Immature natural killer cell (primary cell): Measurements from ENCODE around the gene PARP8. TPM values are rescaled to one million over a fixed set of nuclear protein-coding genes. Genes with fewer than 3 reads are reported as not detected.
A peak's percentile ranks its signal among the peaks of the same experiment; 100 is the strongest.
"Not testable (repeated sequence)": the region's sequence is repeated elsewhere in the genome, so short reads cannot be mapped to it uniquely, and the experiment has no call there.

ENCODE experiments used
- DNase-seq, 3 donors: peaks; one replicate each; pipeline ENCODE4 v3.0.0; 2022; ENCODE audit warnings: mixed read lengths in 1 of 3
- H3K27ac Mint-ChIP-seq, 6 donors: one replicate each; pipeline ENCODE4 v1.8.0; 2020; ENCODE audit warnings: mixed read lengths in 6 of 6, mild to moderate bottlenecking in 5 of 6, inconsistent platforms in 4 of 6, moderate library complexity in 3 of 6
- H3K27me3 Mint-ChIP-seq, 3 donors: one replicate each; pipeline ENCODE4 v1.8.0; 2020 to 2021; ENCODE audit warnings: low read depth in 3 of 3, mild to moderate bottlenecking in 3 of 3, mixed read lengths in 3 of 3, moderate library complexity in 3 of 3, inconsistent platforms in 1 of 3
- H3K36me3 Mint-ChIP-seq, 3 donors: one replicate each; pipeline ENCODE4 v1.8.0; 2020; ENCODE audit warnings: mixed read lengths in 3 of 3, inconsistent platforms in 2 of 3, mild to moderate bottlenecking in 2 of 3
- H3K4me1 Mint-ChIP-seq, 2 donors: one replicate each; pipeline ENCODE4 v1.8.0; 2020; ENCODE audit warnings: inconsistent platforms in 2 of 2, mild to moderate bottlenecking in 2 of 2, mixed read lengths in 2 of 2, moderate library complexity in 1 of 2
- H3K4me3 Mint-ChIP-seq, 5 donors: one replicate each; pipeline ENCODE4 v1.8.0; 2020; ENCODE audit warnings: mild to moderate bottlenecking in 5 of 5, mixed read lengths in 5 of 5, inconsistent platforms in 3 of 5, moderate library complexity in 3 of 5
- H3K9me3 Mint-ChIP-seq, 6 donors: one replicate each; pipeline ENCODE4 v1.8.0; 2020; ENCODE audit warnings: mild to moderate bottlenecking in 6 of 6, mixed read lengths in 6 of 6, inconsistent platforms in 4 of 6, moderate library complexity in 3 of 6
- polyA plus RNA-seq, 3 donors: library from polyadenylated mRNA; unstranded; fragments of 300-500 nt; fragmentation: Illumina TruSeq; gene quantifications; one replicate each; pipeline ENCODE4 v1.2.3, GENCODE V29; 2021

Gene PARP8
- polyA plus RNA-seq, 3 donors from 2014 or later, result 93.9 to 150 (median 113) TPM

DNA sequence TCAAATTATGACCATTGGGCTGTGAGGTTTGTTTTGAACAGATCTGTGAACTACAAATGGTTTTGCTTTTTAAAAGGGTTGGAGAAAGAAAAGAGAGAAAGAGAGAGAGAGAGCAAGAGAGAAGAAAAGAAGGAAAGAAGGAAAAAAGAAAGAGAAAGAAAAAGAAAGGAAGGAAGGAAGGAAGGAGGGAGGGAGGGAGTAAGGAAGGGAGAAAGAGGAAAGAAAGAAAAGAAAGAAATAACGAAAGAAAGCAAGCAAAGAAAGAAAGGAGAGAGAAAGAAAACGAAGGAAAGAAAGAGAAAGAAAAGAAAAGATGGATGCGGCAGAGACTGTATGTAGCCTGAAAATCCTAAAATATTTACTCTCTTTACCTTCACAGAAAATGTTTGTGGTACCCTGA, 104.0 kb downstream of the PARP8 start:
- Mint-ChIP-seq H3K36me3 (peaks cover 26 to 42% (median 28%) of the 10 kb centered on the region in 3 donors), H3K27me3 (peaks cover 5 to 9% (median 7%) of the 10 kb centered on the region in 3 donors), H3K4me1 (peaks cover 33 to 76% of the 10 kb centered on the region in 2 donors), H3K27ac (peak overlapping the region in 3 of 6 donors; percentile 43 to 68 (median 46)), H3K4me3 (no peak overlapping the region), H3K9me3 (peaks cover 0 to 1% (median 0%) of the 10 kb centered on the region in 6 donors)
- no peak for DNase-seq

DNA sequence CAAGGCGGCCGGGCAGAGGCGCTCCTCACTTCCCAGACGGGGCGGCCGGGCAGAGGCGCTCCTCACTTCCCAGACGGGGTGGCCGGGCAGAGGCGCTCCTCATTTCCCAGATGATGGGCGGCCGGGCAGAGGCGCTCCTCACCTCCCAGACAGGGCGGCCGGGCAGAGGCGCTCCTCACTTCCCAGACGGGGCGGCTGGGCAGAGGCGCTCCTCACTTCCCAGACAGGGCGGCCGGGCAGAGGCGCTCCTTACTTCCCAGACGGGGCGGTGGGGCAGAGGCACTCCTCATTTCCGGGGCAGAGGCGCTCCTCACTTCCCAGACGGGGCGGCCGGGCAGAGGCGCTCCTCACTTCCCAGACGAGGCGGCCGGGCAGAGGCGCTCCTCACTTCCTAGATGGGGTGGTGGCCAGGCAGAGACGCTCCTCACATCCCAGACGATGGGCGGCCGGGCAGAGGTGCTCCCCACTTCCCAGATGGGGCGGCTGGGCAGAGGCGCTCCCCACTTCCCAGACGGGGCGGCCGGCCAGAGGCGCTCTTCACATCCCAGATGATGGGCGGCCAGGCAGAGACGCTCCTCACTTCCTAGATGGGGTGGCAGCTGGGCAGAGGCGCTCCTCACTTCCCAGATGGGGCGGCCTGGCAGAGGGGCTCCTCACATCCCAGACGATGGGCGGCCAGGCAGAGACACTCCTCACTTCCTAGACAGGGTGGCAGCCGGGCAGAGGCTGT, 108.2 kb downstream of the PARP8 start:
- DNase-seq, H3K4me3 Mint-ChIP-seq: not testable (repeated sequence)

GRCh38 chr5:50786073-50786472, 119.6 kb downstream of the PARP8 start:
- peaks cover 18 to 38% (median 18%) of the 10 kb centered on the region in 3 donors for H3K36me3 Mint-ChIP-seq
- no peaks in the 10 kb centered on the region for H3K9me3 Mint-ChIP-seq
- peaks cover 0 to 4% (median 3%) of the 10 kb centered on the region in 3 donors for H3K27me3 Mint-ChIP-seq
- no peak for DNase-seq
- no peak overlapping the region for H3K4me3 Mint-ChIP-seq
- H3K27ac Mint-ChIP-seq, result peak overlapping the region in 4 of 6 donors; percentile 8 to 82 (median 38)
- H3K4me1 Mint-ChIP-seq, result peaks cover 31 to 70% of the 10 kb centered on the region in 2 donors

More for the DNA sequence above, 108.2 kb downstream of the PARP8 start:
- Mint-ChIP-seq H3K27ac (peak overlapping the region in 2 of 6 donors; percentile 35 to 77), H3K36me3 (peaks cover 38 to 59% (median 38%) of the 10 kb centered on the region in 3 donors), H3K4me1 (peaks cover 37 to 68% of the 10 kb centered on the region in 2 donors)
- not testable (repeated sequence) for H3K9me3 Mint-ChIP-seq, H3K27me3 Mint-ChIP-seq

GRCh38 chr5:50791813-50792212, 125.4 kb downstream of the PARP8 start:
- Mint-ChIP-seq H3K27ac (peak overlapping the region in 1 of 6 donors; percentile 58), H3K27me3 (peaks cover 0 to 12% (median 2%) of the 10 kb centered on the region in 3 donors), H3K9me3 (no peaks in the 10 kb centered on the region), H3K4me3 (no peak overlapping the region), H3K4me1 (peaks cover 10 to 46% of the 10 kb centered on the region in 2 donors), H3K36me3 (peaks cover 24 to 37% (median 28%) of the 10 kb centered on the region in 3 donors)
- no peak for DNase-seq

DNA sequence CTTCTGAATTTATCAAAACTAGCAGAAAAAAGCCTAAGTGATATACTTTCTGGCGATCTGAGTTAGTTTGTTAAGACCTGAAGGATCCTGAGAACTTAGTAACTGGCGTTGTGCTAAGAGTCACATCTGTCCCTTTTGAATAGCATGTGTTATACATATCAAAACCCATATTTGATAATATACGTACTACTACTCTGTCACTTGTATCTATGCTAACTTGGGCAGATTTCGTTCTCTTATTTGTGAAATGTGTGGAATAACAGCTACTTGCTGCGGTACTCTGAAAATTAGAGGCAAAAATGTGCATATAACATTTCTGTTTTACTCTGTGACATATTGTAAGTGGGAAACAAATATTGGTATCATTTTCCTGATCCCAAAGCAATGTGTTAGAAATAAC, 126.4 kb downstream of the PARP8 start:
- Mint-ChIP-seq H3K9me3 (no peaks in the 10 kb centered on the region), H3K36me3 (peaks cover 23 to 31% (median 24%) of the 10 kb centered on the region in 3 donors), H3K4me3 (no peak overlapping the region), H3K27me3 (peaks cover 0 to 12% (median 2%) of the 10 kb centered on the region in 3 donors), H3K4me1 (peaks cover 6 to 40% of the 10 kb centered on the region in 2 donors), H3K27ac (peak overlapping the region in 1 of 6 donors; percentile 33)
- no peak for DNase-seq

GRCh38 chr5:50794812-50795211, 128.4 kb downstream of the PARP8 start:
- peaks cover 11 to 52% of the 10 kb centered on the region in 2 donors for H3K4me1 Mint-ChIP-seq

DNA sequence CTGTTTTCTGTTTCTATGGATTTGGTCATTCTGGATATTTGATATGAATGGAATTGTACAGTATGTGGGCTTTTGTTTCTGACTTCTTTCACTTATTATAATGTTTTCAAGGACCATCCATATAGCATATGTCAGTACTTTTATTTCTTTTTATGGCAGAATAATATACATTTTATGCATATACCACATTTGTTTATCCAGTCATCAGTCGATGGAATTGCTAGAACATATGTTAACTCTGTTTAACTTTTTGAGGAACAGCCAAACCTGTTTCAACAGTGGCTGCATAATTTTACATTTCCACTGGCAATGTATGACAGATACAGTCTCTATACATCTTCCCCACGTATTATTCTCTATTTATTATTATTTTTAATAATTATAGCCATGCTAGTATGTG, 131.6 kb downstream of the PARP8 start:
- peaks cover 0 to 4% (median 3%) of the 10 kb centered on the region in 6 donors for H3K9me3 Mint-ChIP-seq
- H3K36me3 Mint-ChIP-seq, result peaks cover 39 to 50% (median 43%) of the 10 kb centered on the region in 3 donors
- no peak for DNase-seq
- H3K27me3 Mint-ChIP-seq, result peaks cover 0 to 9% (median 2%) of the 10 kb centered on the region in 3 donors
- H3K4me3 Mint-ChIP-seq, result no peak overlapping the region
- no peak overlapping the region for H3K27ac Mint-ChIP-seq
- H3K4me1 Mint-ChIP-seq, result peaks cover 26 to 62% of the 10 kb centered on the region in 2 donors

More at GRCh38 chr5:50794812-50795211, 128.4 kb downstream of the PARP8 start:
- DNase-seq, result no peak
- H3K36me3 Mint-ChIP-seq, result peaks cover 33 to 42% (median 36%) of the 10 kb centered on the region in 3 donors
- no peak overlapping the region for H3K4me3 Mint-ChIP-seq
- no peaks in the 10 kb centered on the region for H3K9me3 Mint-ChIP-seq
- H3K27ac Mint-ChIP-seq, result peak overlapping the region in 1 of 6 donors; percentile 30
- H3K27me3 Mint-ChIP-seq, result peaks cover 0 to 15% (median 2%) of the 10 kb centered on the region in 3 donors

DNA sequence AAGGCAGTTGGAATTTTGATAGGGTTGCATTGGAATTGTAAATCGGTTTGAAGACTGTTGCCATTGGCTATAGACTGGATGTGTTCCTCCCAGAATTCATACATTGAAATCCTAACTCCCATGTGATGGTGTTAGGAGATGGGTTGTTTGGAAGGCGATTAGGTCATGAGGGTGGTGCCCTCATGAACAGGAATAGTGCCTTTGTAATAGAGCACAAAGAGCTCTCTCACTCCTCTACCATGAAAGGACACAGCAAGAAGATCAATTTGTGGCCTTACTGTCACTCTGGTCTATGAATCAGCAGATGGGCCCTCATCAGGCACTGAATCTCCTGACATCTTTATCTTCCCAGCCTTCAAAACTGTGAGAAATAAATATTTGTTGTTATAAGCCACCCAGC, 133.2 kb downstream of the PARP8 start:
- Mint-ChIP-seq H3K4me3 (no peak overlapping the region), H3K27me3 (peaks cover 0 to 11% (median 4%) of the 10 kb centered on the region in 3 donors), H3K9me3 (peaks cover 0 to 11% (median 7%) of the 10 kb centered on the region in 6 donors), H3K27ac (peak overlapping the region in 2 of 6 donors; percentile 36 to 49), H3K4me1 (peaks cover 33 to 75% of the 10 kb centered on the region in 2 donors), H3K36me3 (peaks cover 50 to 63% (median 55%) of the 10 kb centered on the region in 3 donors)
- DNase-seq, result no peak

GRCh38 chr5:50800410-50800809, 134.0 kb downstream of the PARP8 start:
- Mint-ChIP-seq H3K27me3 (peaks cover 0 to 5% (median 4%) of the 10 kb centered on the region in 3 donors), H3K9me3 (peaks cover 0 to 11% (median 7%) of the 10 kb centered on the region in 6 donors), H3K4me1 (peaks cover 31 to 73% of the 10 kb centered on the region in 2 donors), H3K36me3 (peaks cover 46 to 55% (median 50%) of the 10 kb centered on the region in 3 donors), H3K27ac (peak overlapping the region in 4 of 6 donors; percentile 3 to 57 (median 23)), H3K4me3 (no peak overlapping the region)
- no peak for DNase-seq

DNA sequence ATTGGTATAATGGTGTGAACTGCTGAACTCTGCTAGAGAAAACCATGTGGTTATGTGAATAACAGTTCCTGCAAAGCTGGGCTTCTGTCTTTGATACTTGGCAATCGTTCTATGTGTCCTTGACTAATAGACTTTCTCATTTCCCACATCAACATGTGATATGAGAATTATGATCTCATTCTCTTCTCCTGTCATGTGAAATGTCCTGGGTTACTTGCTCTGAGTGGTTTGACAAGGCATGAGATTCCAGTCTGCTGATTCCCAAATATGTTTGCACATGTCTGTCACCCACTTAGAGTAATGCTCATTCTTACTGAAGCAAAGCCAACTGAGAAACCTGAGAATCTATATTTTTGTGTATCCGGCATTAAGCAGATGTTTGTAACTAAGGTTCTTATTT, 141.2 kb downstream of the PARP8 start:
- H3K4me3 Mint-ChIP-seq, result peak overlapping the region in 1 of 5 donors; percentile 20
- peaks cover 0 to 9% (median 6%) of the 10 kb centered on the region in 3 donors for H3K27me3 Mint-ChIP-seq
- H3K4me1 Mint-ChIP-seq, result peaks cover 52 to 92% of the 10 kb centered on the region in 2 donors
- DNase-seq, result no peak
- peaks cover 0 to 11% (median 7%) of the 10 kb centered on the region in 6 donors for H3K9me3 Mint-ChIP-seq
- peaks cover 48 to 54% (median 53%) of the 10 kb centered on the region in 3 donors for H3K36me3 Mint-ChIP-seq
- peak overlapping the region in 4 of 6 donors; percentile 8 to 71 (median 49) for H3K27ac Mint-ChIP-seq

DNA sequence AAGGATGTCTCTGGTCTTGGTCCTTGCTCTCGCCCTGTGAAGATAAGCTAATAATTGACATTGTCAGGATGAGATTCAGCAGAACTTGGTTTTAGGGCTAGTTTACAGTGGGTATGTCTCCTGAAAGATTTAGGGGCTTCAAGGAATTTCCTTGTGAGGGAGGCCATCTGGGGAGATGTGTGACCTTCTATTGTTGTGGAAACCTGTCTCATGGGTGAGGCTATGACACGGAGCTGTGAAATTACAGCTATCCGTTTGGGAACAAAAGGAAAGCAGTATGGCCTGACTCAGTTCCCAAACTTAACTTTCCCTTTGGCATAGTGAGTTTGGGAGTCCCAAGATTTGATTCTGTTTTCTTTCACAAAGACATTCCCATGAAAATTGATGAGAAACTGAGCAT, 142.0 kb downstream of the PARP8 start:
- Mint-ChIP-seq H3K36me3 (peaks cover 41 to 47% (median 45%) of the 10 kb centered on the region in 3 donors), H3K27ac (peak overlapping the region in 3 of 6 donors; percentile 20 to 71 (median 56)), H3K9me3 (peaks cover 0 to 3% (median 0%) of the 10 kb centered on the region in 6 donors), H3K27me3 (peaks cover 0 to 9% (median 6%) of the 10 kb centered on the region in 3 donors), H3K4me3 (no peak overlapping the region), H3K4me1 (peaks cover 52 to 86% of the 10 kb centered on the region in 2 donors)
- DNase-seq, result no peak

- not testable (repeated sequence) for DNase-seq, H3K4me3 Mint-ChIP-seq, H3K27me3 Mint-ChIP-seq, H3K9me3 Mint-ChIP-seq, H3K27ac Mint-ChIP-seq
- Mint-ChIP-seq H3K4me1 (peaks cover 38 to 77% of the 10 kb centered on the region in 2 donors), H3K36me3 (peaks cover 25 to 44% (median 29%) of the 10 kb centered on the region in 3 donors)
These were observed 145.3 kb downstream of the PARP8 start for GRCh38 chr5:50811746-50812145.

DNA sequence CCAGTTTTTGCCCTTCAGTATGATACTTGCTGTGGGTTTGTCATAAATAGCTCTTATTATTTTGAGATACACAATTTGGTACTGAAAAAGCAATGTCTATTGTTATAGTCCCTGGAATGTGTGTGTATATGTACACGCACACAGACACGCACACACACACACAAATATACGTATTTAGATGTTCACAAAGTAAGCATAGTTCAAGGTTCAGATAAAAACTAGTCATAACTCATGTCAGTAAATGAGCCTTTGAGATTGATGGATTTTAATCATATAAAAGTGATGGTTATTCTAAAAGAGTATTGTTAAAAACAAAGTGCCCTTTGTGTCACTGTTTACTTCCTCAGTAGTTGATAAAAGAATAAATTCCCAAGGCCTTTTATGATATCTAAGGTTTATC, 147.3 kb downstream of the PARP8 start:
- Mint-ChIP-seq H3K36me3 (peaks cover 21 to 40% (median 30%) of the 10 kb centered on the region in 3 donors), H3K4me3 (no peak overlapping the region), H3K27me3 (peaks cover 0 to 8% (median 1%) of the 10 kb centered on the region in 3 donors), H3K4me1 (peaks cover 19 to 66% of the 10 kb centered on the region in 2 donors), H3K9me3 (no peaks in the 10 kb centered on the region), H3K27ac (peak overlapping the region in 5 of 6 donors; percentile 24 to 66 (median 34))
- no peak for DNase-seq

DNA sequence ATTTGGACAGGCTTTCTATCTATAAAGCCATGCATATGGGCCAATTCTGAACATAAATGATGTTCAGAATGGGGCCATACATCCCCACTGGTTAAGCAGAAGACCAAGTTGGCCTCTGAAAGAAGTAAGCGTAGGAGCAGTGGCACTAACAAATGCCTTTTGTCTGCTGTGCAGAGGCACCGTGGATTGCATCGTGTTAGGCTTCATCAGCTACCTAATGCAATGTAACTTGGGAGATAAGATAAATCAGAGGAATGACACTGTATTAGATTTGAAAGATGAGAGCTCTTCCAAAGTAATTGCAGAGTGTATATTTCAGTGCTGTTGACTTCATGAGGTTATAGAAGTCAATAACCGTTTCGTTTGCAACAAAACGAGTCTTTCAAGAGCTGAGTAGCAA, 148.1 kb downstream of the PARP8 start:
- no peak overlapping the region for H3K4me3 Mint-ChIP-seq
- H3K4me1 Mint-ChIP-seq, result peaks cover 17 to 60% of the 10 kb centered on the region in 2 donors
- H3K27me3 Mint-ChIP-seq, result peaks cover 0 to 9% (median 1%) of the 10 kb centered on the region in 3 donors
- no peaks in the 10 kb centered on the region for H3K9me3 Mint-ChIP-seq
- no peak overlapping the region for H3K27ac Mint-ChIP-seq
- peaks cover 21 to 43% (median 32%) of the 10 kb centered on the region in 3 donors for H3K36me3 Mint-ChIP-seq
- DNase-seq, result no peak
